ENCODE measurements around the gene USH2A.

- no peak for TF ChIP-seq MYC (IDR thresholded peaks at IDR 0.05; ENCODE audit: borderline replicate concordance, low read length)
- no peak for TF ChIP-seq CTCF (IDR thresholded peaks at IDR 0.05)
- TF ChIP-seq POLR2A (IDR thresholded peaks at IDR 0.05; ENCODE audit: low read length), result no peak
- no peak for TF ChIP-seq JUN (IDR thresholded peaks at IDR 0.05)
Measured at GRCh38 chr1:215833941-215834729, 589.1 kb downstream of the USH2A start.
